Measurements from ENCODE around the gene KTN1.

GRCh38 chr14:55586411-55586810 is 6.4 kb downstream of the KTN1 start:
- TF ChIP-seq CTCF (IDR thresholded peaks at IDR 0.05; ENCODE audit: insufficient read depth, low read depth, low read length) = no peak
- no peak for TF ChIP-seq EZH2 (IDR thresholded peaks at IDR 0.05; ENCODE audit: insufficient read depth, low read length)
